ENCODE results near the gene MFSD12.

Gene MFSD12

GRCh38 chr19:3557461-3558248 lies at the start of gene MFSD12:
Gene MFSD12 (minus strand): TSS chr19:3557586. CDS start chr19:3557403, 183 bp downstream.
- no peak for FAIRE-seq

DNA sequence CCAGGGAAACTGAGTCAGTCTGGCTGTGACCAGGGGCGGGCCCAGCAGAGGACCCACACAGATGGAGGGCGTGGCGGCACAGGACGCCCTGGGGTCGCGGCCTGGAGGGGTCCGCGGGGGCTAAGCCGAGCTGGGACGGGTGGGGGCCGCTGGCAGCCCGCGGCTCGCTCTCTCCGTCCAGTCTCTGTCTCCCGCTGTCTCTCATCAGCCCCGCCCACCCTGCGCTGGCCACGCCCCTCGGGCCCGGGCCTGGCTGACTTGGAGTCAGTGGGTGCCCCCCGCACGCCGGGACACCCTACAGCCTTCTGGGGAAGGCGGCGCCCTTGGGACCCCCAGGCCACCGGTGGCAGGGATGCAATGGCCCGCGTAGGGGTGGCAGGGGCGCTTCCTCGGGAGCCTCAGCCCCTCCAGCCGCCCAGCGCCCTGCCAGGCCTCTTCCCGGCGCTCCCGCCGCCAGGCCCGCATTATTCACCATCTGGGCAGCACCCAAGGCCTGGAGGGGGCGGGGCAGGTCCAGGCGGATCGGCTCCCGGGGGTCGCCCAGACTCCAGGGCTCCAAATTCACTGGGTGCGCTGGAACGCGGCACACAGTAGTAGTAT lies 49.4 kb upstream of the MFSD12 start, which contains the start of gene TBXA2R:
TSS of gene TBXA2R (minus strand) at position 186 of the 600 bp plus-strand sequence. CDS start 6,241 bp downstream, outside the sequence.
- FAIRE-seq: no peak

- FAIRE-seq: no peak
Measured at GRCh38 chr19:3606174-3606689, 48.8 kb upstream of the MFSD12 start.

GRCh38 chr19:3605770-3606169 lies 48.4 kb upstream of the MFSD12 start:
- no peak for FAIRE-seq

DNA sequence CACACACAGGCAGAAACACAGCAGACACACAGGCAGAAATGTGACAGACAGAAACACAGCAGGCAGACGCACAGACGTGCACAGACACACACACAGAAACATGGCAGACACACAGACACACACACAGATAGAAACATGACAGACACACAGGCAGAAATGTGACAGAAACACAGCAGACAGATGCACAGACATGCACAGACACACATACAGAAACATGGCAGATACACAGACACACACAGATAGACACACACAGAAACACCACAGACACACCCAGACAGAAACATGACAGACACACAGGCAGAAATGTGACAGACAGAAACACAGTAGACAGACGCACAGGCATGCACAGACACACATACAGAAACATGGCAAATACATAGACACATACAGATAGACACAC lies 48.0 kb upstream of the MFSD12 start:
- no peak for FAIRE-seq

GRCh38 chr19:3604987-3605343 lies 47.6 kb upstream of the MFSD12 start:
- no peak for FAIRE-seq

GRCh38 chr19:3604227-3604986 lies 47.0 kb upstream of the MFSD12 start:
- FAIRE-seq: no peak

DNA sequence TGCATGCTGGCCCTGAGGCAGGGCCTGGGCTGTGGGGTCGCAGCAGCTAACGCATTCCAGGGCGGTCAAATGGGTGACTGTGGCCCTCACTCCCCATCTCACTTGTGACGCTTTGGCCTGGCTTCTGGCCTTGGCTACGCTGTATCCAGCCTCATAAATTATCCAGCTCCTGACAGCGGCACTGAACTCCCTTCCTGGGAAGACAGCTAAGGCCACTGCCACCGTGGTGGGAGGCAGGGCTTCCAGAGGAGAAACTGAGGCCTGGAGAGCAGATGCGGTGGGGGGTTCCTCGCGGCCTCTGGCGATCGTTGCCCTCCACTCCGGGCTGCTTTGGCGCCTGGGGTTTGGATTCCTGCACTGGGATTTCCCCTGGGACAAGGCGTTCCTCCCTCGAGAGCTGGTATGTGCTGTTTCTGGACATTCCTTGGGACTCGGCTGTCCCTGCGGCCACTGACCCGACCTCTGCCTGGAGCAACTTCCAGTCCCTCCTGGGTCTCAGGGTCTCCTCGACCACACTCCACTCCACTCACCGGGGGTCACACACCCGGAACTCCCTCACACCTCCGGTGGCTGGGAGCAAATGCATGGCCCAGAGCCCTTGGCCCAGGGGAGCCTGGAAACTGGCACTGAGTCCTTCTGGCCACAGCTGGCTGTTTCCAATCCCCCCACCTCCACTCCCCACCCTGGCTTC lies 45.9 kb upstream of the MFSD12 start:
- FAIRE-seq: no peak

- no peak for FAIRE-seq
Measured at GRCh38 chr19:3601021-3601420, 43.6 kb upstream of the MFSD12 start.

DNA sequence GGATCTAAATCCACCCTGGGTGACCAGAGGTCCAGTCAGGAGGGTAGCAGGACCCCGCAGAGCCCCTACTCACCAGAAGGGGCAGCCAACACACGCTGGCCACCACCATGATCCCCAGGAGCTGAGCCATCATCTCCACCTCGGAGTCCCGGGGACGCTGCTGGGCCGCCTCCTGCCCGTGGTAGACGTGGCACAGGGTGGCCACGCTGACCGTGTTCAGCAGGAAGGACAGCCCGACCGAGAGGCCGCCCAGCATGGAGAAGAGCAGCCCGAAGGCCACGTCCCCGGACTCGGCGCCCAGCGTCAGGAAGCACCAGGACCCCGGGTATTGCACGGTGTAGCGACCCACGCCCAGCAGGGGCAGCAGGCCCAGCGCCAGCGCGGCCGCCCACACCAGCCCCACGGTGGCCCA lies 42.4 kb upstream of the MFSD12 start:
- no peak for FAIRE-seq

- no peak for FAIRE-seq
Measured at GRCh38 chr19:3595521-3596061, 38.2 kb upstream of the MFSD12 start.

GRCh38 chr19:3593156-3593555 lies 35.8 kb upstream of the MFSD12 start:
- FAIRE-seq: no peak

- no peak for FAIRE-seq
Measured at GRCh38 chr19:3591876-3592613, 34.7 kb upstream of the MFSD12 start.

DNA sequence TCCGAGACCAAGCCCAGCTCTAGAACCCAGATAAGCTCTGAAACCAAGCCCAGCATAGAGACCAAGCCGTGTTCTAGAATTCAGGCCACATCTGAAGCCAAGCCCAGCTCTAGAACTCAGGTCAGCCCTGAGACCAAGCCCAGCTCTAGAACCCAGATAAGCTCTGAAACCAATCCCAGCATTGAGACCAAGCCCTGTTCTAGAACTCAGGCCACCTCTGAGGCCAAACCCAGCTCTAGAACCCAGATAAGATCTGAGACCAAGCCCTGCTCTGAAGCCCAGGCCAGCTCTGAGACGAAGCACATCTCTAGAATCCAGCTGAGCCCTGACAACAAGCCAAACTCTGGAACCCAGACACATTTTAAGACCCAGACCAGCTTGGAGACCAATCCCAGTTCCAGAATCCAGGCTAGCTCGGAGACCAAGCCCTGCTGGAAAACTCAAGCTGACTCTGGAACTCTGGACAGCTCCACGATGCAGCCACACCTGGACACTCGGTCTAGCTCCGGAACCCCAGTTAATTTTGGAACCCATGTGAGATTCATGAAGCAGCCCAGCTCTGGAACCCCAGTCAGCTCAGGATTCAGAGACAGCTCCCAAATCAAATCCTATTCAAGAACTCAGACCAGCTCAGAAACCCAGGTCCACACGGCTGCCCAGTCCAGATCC lies 33.7 kb upstream of the MFSD12 start:
- no peak for FAIRE-seq

DNA sequence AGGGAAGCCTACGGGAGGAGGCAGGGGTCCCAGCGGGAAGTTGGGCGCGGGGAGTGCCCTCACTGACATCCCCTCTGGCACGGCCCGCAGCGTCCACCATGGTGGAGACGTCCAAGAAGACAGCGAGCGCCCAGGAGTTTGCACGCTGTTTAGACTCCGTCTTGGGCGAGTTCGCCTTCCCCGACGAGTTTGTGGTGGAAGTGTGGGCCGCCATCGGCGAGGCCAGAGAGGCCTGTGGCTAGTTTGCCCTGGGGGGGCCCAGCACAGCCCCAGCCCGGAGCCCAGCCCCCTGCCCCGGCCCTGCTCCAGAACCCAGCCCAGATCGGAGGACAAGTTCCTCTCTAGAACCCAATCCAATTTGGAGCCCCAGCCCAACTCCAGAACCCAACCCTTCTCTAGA lies 32.6 kb upstream of the MFSD12 start:
- no peak for FAIRE-seq

- FAIRE-seq: no peak
Measured at GRCh38 chr19:3589439-3589838, 32.1 kb upstream of the MFSD12 start.

- FAIRE-seq: no peak
Measured at GRCh38 chr19:3586707-3587346, 29.4 kb upstream of the MFSD12 start.

DNA sequence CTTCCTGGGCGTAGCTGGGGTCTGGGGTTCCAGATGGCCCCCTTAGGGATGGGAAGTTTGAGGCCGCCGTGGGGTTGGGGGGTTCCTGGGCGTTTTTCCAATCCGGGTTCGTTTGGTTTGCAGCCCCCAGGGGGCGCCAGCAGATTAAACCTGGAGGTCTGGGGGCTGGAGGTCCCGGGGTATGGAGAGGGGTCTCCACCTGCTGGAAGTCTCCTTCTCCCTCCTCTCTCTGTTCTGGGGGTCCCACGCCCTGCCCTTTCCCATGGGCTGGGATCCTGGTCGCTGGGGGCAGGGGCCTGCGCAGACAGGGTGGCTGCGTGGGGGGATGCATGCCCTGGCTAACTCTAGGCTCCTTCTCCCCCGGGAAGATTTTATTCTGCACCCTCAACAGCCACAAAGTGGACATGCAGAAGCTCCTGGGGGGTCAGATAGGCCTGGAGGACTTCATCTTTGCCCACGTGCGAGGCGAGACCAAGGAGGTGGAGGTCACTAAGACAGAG lies 28.8 kb upstream of the MFSD12 start:
- FAIRE-seq: no peak

DNA sequence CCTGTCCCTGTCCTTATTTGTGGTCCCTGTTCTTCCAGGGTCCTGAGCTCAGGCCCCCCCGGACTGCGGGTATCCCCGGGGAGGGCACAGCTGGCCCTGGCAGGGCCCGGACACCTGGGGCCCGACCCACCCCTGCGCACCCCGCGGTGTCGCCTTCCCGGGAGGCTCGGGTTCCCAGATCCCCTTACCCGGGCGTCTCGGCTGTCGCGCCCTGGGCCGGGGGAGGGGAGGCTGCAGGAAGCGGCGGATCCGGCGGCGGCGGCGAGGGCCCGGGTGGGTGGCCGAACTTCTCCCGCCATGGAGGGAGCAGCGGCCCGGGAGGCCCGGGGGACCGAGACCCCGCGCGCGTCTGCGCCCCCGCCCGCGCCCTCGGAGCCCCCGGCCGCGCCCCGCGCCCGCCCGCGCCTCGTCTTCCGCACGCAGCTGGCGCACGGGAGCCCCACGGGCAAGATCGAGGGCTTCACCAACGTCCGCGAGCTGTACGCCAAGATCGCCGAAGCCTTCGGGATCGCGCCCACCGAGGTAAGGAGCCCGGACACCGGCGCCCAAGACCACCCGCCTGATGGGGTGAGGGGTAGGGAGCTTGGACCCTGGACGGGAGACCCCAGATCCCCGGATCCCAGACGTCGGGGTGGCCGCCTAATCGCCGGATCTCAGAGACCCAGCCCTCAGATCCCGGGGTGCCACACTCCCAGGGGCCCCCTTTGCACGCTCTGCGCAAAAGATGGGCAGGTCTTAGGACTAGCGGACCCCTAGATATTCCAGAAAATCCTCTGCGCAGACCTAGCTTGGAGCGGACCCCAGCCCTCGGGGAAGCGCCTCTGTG lies 28.1 kb upstream of the MFSD12 start, which contains the start of gene GIPC3:
TSS of gene GIPC3 (plus strand) at position 178 of the 826 bp plus-strand sequence. CDS start at position 298, 120 bp downstream.
- no peak for FAIRE-seq

Measured in colon (tissue), 2 donors.